Metanephros (tissue), 1 donor: ENCODE data around the gene LY6G6F. TPM values are rescaled to one million over a fixed set of nuclear protein-coding genes. Genes with fewer than 3 reads are reported as not detected.

Source experiments
- total RNA-seq: library from RNA; depleted of rRNA; stranded (reverse); fragments of >200 nt; gene quantifications from one replicate; pipeline ENCODE4 v1.2.3, GENCODE V29; 2014

Gene LY6G6F, protein sequence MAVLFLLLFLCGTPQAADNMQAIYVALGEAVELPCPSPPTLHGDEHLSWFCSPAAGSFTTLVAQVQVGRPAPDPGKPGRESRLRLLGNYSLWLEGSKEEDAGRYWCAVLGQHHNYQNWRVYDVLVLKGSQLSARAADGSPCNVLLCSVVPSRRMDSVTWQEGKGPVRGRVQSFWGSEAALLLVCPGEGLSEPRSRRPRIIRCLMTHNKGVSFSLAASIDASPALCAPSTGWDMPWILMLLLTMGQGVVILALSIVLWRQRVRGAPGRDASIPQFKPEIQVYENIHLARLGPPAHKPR
- total RNA-seq: not detected

DNA sequence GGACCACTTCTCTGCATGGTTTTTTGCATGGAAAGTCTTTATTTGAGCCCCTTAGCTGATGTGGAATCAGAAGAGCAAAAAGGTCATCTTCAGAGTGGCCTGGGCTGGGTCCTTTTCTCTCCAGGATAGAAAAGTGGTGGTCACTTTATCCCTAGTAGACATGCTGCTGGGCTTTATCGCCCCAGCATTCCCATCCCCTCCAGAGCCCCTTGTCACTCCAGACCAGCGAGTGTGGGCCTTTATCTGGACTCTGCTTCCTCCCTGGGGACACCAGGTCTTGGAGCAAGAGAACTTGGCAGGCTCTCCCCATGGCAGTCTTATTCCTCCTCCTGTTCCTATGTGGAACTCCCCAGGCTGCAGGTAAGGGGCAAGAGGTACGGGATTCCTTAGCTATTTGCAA lies at the start of gene LY6G6F:
Gene LY6G6F, plus strand, starts transcription at position 268 of the 400 bp plus-strand sequence. Its CDS starts 41 bp downstream, at position 309.

DNA sequence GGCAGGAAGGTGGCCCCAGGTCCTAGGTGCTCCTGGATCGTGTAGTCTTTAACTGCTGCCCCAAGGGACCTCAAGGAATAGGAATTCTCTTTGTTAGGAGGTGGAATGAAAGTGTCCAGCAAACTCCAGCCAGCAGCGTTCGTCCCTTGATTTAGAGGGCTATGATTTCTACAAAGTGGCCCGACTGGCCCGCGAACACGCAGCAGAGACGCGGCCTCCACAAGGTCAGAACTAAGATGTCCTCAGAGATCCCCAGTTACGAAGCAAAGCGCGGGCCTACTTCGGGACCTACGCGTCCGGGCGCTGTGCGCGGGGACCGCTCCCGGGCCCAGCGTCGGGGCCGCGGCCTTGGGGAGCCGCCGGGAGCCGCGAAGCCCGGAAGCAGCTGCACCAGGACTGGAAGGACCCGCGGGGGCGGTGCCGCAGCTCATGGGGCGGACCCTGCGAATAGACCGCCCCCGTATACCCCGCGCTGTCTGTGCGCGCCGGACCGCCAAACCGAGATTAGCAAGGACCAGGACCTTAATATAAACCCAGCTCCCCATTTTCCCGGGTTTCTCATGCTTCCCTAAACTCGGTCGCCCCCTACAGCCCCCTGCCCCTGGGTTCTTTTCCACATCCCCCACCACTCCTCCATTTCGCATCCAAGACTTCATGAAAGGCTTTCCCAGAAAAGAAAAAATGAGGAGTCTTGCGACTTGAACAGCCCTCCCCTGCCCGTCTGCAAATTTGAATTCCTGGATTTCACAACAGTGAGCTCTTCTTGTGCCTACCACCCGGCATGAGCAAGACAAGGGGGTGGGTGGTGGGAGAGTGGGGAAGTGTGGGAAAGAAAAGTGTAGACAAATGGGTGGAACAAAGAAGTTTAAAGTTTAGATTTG lies 46.0 kb upstream of the LY6G6F start, which contains the start of gene C6orf47:
Gene C6orf47, minus strand, starts transcription at position 398 of the 881 bp plus-strand sequence. CDS start 831 bp downstream, outside the sequence.

DNA sequence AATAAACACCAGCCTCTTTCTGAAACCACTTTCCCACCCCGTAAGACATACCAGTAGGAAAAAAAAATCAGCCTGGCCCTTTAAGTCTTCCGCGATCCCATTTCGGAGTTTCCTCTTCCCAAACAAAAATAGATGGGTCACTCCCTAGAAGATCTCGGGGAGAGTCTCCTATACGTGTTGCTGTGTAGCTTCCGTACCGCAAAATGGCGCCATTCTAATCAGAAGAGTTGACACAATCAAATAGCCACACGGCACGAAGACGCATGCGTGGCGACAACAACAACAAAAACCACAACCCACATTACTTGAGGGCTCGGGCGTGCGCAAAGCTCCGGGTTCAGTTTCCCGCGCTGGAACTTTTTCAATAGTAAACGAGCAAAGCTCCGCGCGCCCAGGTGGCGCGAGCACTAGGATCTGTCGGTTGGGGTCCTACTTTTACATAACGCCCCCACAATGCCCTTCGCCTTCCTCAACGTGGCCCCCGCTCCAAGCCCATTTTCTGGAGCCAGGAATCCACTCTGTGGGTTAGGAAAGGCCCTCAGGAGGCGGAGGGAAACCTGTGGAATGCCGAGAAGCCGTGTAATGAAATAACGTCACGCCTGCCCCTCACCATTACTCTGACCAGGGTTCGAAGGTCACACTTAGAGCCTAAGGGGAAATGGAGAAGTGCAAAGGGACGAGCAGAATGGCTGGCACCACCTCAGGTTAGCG lies 41.7 kb upstream of the LY6G6F start, which contains the start of gene GPANK1:
Gene GPANK1, minus strand, starts transcription at position 208 of the 711 bp plus-strand sequence. CDS start 519 bp downstream, outside the sequence.

DNA sequence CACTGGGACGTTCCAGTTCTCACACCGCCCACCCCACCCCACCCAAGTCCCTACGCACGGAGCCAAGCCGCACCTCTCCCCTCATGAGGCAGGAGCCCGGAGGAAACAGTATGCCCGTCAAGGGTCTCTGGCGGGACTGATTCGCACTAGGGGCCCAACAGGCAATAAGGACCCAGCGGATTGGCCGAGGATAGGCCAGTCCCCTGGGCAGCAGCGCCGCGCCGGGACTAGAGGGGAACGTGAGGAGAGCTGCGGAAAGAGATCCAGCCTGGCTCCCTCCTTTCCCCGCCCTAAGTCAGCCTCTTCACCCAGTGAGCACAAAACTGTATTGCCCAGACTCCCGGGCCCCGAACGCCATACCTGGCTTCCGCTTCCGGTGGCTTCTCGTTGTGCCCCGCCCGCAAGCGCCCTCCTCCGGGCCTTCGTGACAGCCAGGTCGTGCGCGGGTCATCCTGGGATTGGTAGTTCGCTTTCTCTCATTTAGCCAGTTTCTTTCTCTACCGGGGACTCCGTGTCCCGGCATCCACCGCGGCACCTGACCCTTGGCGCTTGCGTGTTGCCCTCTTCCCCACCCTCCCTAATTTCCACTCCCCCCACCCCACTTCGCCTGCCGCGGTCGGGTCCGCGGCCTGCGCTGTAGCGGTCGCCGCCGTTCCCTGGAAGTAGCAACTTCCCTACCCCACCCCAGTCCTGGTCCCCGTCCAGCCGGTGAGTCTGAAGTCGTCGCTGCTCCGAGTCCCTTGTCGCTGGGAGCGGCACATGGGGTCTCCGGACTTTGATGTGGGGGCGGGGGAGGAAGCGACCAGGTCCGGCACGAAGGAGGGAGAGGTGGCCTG lies 40.9 kb upstream of the LY6G6F start, which contains the start of gene CSNK2B:
Gene CSNK2B, plus strand, starts transcription at position 580 of the 836 bp plus-strand sequence. CDS start 752 bp downstream, outside the sequence.

DNA sequence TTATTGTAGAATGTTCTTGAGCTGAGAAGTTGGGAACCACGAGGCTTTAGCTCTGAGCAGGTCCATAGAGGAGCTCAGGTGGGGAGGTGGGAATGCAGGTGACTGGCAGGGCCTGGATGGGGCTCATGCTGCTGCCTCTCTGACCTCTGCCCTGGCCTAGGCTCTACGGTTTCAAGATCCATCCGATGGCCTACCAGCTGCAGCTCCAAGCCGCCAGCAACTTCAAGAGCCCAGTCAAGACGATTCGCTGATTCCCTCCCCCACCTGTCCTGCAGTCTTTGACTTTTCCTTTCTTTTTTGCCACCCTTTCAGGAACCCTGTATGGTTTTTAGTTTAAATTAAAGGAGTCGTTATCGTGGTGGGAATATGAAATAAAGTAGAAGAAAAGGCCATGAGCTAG lies 37.0 kb upstream of the LY6G6F start, which contains the start of gene LY6G5B:
Gene LY6G5B, plus strand, starts transcription at position 301 of the 400 bp plus-strand sequence. CDS start 975 bp downstream, outside the sequence.

DNA sequence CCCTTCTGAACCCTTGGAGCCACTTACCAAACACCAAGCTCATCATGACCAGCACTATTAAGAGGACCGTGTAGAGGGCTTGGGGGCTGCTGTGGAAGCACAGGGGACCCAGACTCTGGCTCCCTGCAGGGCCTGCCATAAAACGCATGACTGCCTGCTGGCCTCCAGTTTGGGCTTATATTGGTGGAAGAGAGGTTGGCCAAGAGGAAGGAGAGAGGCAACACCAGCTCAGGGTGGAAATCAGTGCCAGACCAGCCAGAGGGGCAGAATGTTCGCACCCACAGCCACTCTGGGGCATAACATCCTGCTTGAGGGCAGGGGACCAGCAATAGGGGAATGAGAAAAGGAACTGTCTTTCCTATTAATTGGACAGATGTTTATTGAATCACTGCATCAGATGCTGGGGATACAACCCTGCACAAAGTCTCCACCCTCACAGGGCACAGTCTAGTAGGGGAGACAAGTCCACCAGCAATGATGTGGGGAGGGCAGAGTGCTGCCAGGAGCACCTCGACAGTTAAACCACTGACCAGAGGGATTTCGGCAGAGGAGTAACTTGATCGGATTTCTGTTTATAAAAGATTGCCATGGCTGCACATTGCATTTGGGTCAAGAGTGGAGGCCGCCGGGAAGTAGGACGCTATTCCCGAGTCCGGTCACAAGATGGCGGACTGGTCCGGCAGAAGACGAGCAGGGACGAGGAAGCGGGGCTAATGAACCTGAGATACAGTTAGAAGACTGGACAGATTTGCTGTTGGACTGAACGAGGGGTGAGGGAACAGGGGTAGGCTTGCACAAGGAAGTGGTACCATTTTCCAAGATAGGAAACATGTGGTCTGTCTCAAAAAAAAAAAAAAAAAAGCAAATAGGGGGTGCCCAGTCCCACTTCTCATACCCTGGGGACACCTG lies 26.2 kb upstream of the LY6G6F start, which contains the start of gene LY6G5C:
Gene LY6G5C, minus strand, starts transcription at position 842 of the 909 bp plus-strand sequence. Its CDS starts 694 bp downstream, at position 148.

DNA sequence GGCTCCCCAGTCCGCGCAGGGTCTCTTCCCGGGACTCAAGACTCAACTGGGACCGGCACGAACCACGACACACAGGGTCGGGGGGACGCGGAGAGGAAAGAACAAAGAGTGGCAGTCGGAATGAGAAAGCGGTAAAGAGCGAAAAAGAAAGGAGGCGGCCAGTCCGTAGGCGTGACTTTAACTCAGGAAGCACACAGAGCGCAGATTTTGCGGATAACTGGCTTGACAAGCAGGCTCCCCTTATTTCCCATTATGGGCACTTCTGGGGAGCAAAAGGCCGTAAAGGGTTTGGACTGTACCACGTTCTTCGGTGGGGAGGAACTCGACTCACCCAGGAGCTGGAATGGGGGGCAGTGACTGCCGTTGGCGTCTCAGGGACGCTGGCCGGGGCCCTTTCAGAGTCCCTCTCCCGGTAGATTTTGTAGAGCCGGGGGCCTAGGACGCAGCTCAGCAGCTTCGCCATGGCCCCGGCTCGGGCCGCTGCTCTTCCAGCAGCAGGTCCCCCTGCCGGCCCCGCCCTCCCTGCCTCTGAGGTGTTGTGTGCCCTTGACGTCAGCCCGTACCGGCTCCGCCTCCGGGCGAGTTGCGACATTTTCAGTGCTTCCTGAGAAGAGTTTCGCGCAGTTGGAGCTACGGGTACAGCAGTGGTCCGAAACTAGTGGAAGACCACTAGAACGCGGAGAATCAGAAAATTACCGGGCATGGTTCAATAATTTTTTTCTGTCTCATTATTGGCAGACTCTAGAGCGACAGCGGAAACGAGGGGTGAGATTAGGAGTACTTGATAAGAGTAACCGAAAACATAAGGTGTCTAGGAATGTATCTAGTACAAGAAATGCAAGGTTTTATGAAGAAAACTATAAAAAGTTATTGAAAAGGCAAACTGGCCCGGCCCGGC lies 3.6 kb upstream of the LY6G6F start, which contains the start of gene ABHD16A:
Gene ABHD16A, minus strand, starts transcription at position 506 of the 898 bp plus-strand sequence. Its CDS starts 43 bp downstream, at position 463.

DNA sequence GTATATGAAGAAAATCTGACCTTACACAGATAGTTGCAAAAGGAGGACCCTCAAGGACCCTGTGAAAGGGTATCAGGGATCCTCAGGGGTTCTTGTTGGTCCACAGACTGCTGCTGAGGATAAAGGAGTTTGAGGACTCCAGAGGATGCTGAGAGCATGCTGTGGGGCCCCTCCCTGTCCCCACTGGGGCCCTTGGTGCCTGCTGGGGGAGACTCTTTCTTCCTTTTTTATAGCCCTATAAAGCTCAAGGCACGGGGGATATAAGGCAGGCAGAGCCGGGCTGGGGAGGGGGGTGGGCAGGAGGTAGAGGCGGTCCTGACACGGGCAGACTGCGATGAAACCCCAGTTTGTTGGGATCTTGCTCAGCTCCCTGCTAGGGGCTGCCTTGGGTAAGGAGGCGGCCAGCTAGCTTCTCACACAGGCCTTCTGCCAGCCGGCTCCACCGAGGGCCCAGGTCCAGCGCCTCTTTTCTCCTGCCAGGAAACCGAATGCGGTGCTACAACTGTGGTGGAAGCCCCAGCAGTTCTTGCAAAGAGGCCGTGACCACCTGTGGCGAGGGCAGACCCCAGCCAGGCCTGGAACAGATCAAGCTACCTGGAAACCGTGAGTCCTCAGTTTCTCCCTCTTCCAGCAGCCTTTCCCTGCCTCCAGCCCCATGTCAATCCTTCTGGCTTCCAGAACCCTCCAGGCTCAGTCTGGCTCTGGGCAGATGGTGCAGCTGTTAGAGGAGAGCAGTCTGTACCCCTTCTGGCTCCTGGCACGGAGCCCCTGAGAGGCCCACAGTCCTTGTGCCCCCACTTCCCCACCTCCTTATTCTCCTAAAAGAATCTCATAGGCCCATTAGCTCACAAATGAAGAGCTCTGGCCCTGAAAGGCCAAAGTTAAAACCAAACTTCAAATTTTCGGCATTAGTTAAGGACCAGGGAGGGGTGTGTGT lies 8.6 kb downstream of the LY6G6F start, which contains the start of gene LY6G6D:
Gene LY6G6D, plus strand, starts transcription at position 327 of the 937 bp plus-strand sequence. Its CDS starts 8 bp downstream, at position 335.

DNA sequence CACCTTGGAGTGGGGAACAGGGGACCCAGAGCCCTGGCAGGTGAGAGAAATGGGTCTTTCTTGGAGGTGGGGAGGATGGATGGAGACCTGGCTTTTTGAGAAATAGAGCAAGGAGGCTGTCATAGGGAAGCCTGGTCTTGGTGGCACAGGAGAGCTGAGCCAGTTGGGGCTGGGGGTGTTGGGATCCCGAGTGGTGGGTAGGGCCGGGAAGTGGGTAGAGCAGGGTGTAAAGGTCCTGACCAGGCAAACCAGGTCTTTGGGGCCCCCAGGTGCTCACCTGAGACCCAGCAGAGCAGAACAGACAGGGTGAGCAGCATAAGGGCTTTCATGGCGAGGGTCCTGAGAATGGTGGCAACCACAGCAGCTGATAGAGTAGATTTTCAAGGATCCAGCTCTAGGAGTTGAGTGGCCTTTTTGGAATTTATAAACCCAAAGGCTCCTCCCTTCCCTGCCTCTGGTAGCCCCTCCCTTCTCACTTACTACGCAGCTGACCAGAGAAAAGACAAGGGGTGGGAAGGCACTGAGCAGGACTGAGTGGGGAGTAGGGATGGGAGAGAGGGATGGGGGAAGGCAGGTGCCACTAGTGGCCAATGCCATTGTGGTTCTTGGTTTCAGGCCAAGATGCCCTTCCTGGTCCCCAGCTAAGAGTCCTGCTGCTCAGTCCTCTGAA lies 14.8 kb downstream of the LY6G6F start, which contains the start of gene LY6G6C:
Gene LY6G6C, minus strand, starts transcription at position 396 of the 670 bp plus-strand sequence. Its CDS starts 67 bp downstream, at position 329.

DNA sequence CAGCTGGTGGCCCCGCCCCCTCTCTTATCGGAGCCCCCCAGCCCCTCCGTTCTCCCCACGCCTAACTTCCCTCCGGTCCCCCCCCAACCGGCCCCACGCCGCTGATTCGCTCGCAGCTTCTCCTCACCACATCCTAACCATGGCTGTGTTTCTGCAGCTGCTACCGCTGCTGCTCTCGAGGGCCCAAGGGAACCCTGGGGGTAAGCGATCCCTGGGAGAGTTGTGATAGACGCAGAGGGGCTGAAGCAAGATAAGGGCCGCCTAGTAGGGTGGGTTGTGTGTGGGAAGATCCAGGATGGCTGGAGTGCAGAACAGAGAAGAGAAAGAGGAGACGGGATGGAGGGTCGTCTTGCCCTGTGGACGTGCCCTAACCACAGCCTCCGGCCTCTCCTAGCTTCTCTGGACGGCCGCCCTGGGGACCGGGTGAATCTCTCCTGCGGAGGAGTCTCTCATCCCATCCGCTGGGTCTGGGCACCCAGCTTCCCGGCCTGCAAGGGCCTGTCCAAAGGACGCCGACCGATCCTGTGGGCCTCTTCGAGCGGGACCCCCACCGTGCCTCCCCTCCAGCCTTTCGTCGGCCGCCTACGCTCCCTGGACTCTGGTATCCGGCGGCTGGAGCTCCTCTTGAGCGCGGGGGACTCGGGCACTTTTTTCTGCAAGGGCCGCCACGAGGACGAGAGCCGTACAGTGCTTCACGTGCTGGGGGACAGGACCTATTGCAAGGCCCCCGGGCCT lies 16.7 kb downstream of the LY6G6F start, which contains the start of gene MPIG6B:
Gene MPIG6B, plus strand, starts transcription at position 129 of the 735 bp plus-strand sequence. Its CDS starts 11 bp downstream, at position 140.

DNA sequence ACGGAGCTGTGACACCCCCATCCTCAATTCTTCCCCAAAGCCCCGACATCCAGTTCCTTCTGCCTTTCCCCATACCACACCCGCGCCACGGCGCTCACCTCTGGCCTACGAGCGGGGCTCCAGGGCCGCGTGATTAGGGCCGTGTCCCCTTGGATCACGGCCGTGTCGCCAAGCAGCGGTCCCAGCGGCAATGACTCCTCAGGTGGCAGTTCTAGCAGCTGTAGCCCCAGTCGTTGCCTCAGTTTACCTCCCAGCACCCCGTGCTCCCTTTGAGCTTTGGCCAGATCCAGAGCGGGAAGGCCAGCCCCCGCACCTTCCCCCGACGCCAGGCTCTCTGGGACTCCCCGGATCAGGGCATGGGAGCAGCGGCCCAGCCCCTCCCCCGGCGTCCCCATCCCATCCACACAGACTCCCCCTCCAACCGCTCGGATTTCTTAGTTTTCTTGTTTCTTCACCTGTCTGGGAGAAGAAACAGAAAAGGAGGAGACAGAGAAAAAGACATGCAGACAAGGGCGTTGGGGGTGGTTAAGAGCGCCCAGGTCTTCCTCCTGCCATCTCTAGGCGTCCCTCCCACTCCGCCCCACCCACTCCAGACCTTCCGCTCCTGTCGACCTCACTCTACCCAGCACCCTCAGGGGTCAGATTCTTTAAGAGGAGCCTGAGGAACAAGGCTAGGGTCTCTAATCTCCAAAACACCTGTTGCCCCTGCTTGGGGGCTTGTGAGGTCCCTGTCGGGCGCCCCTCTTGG lies 22.3 kb downstream of the LY6G6F start, which contains the start of gene DDAH2:
Gene DDAH2, minus strand, starts transcription at position 533 of the 748 bp plus-strand sequence. Its CDS starts 138 bp downstream, at position 395.

DNA sequence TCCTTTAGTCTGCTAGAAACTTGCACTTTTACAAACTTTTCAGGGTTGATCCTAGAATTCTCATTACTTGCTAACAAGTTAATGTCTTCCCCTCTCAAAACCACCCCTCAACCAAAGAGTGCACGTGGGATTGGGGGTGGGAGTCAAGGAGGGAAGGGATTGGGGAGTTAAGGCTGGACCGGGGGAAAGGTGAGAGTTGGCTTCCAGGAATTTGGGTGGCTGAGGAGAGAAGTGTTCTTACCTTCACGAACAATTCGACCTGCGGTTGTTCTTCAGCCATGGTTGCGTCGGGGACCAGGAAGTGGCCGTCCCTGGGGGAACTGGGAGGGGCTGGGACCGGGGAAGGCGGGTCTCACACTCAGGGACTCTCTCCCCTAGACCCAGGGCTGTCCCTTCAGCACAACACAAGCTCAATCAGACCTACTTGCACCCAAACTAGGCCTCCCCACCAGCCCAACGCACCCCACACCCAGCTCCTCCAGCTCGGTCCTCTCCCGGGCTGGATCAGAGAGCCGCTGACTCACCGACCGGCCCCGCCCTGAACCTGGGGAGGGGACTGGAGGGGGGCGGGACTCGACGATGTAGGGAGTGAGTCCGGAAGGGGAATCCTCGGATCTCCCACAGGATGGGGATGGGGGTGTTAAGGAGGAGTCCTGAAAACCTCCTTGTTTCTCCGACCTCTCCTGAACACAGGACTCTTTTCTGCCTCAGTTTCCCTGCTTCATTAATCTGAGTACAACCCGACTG lies 29.5 kb downstream of the LY6G6F start, which contains the start of gene CLIC1:
Gene CLIC1, minus strand, starts transcription at position 510 of the 747 bp plus-strand sequence. Its CDS starts 230 bp downstream, at position 280.

DNA sequence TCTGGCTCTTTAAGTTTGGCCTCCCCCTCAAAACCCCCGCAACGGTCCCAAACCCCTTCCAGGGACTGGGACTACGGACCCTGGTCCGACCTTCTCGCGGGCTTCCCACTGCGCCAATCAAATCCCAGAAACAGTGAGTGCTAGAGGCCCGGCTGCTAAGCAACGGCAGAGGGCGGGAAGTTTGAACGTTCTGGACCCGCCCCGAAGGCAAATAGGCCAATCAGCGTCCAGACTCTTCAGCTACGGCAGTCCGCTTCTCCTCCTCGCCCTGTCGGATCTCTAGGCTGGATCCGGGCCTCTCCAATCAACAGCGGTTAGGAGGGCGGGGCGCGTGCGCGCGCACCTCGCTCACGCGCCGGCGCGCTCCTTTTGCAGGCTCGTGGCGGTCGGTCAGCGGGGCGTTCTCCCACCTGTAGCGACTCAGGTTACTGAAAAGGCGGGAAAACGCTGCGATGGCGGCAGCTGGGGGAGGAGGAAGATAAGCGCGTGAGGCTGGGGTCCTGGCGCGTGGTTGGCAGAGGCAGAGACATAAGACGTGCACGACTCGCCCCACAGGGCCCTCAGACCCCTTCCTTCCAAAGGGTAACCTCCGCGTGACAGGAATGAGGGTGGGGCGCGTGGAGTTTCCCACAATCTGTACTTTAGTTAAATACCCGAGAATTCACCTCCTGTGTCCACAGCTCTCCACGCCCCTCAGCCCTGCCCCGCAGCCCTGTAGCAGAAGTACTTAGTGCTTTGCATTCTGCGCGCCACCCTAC lies 33.2 kb downstream of the LY6G6F start, which contains the start of gene MSH5:
Gene MSH5, plus strand, starts transcription at position 367 of the 758 bp plus-strand sequence. CDS start 462 bp downstream, outside the sequence.

